GM19452 (cell line): ENCODE results near the gene NCL.
A peak's percentile ranks its signal among the peaks of the same experiment; 100 is the strongest.

Experiments
- ATAC-seq: cut with Tn5 transposase; IDR thresholded peaks from one replicate; pipeline ENCODE4 v1.9.1; 2021; ENCODE audit not compliant: unreplicated experiment

Gene NCL

GRCh38 chr2:231463698-231464575 lies at the start of gene NCL:
NCL (minus strand) TSS chr2:231464484; CDS start chr2:231464353, 131 bp downstream.
- ATAC-seq = peak; percentile 92

- no peak for ATAC-seq
These were observed 49.5 kb upstream of the NCL start for GRCh38 chr2:231513746-231514224.

DNA sequence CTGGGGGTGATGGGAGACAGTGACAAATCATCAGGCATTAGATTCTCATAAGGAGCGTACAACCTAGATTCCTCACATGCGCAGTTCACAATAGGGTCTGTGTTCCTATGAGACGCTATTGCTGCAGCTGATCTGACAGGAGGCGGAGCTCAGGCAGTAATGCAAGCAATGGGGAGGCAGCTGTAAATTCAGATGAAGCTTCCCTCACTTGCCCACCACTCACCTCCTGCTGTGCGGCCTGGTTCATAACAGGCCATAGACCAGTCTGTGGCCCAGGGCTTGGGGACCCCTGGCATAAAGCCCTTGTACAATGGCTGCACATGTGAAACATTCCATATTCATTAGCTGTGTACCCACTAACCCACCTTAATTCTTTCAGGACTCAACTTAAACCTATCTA lies 47.9 kb upstream of the NCL start:
- ATAC-seq = no peak

DNA sequence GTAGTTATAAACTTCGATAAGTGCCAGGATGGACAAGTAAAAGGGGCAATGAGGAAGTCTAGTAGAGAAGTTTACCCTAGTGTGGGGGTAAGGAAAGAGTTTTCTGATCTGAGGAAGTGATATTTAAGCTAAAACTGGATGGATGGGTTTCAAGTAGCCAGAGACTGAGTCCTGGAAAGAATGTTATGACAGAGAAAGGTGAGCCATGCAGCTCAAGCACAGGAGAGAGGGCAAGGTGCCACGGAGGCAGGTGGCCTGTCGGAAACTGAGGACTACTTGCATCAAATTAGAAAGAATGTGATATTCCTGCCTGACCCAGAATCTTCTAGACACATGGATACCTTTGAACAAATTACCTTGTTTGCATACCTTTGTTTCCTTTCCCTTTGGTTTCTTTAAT lies 39.5 kb upstream of the NCL start:
- ATAC-seq = no peak

DNA sequence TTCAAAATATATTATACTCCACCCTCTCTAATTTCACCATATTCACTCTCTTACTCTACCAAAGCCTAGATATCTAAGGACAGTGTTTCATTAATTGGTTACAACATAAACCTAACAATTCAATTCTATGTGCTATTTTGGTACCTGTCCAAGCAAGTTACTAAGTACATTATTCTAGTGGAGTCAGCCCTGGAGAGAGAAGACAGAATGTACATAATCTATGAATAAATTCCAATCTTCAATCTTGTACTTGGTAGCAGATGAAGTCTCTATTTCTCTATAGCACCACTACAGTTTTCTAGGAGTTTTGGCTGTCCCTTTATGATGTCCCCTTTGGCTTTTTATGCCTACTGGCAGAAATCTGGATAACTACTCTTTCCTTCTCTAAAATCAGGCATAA lies 38.3 kb upstream of the NCL start:
- no peak for ATAC-seq

GRCh38 chr2:231497651-231498050 lies 33.4 kb upstream of the NCL start:
- ATAC-seq = no peak

DNA sequence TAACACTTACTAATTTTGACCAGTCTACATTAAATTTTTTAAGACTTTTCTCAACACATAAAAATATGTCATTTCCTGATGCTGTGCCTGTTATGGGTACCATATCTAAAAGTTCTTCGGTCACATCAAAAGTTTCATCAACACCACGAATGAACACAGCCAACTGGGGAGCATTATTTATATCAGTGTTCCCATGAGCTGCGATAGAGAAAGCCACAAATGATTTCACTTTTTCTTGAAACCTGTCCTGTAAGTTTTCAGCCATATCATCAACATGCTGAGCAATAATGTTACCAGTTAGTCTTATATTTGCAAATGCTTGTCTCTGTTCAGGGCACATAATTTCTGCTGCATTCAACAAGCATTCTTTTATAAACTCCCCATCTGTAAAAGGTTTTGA lies 30.4 kb upstream of the NCL start:
- ATAC-seq = no peak

DNA sequence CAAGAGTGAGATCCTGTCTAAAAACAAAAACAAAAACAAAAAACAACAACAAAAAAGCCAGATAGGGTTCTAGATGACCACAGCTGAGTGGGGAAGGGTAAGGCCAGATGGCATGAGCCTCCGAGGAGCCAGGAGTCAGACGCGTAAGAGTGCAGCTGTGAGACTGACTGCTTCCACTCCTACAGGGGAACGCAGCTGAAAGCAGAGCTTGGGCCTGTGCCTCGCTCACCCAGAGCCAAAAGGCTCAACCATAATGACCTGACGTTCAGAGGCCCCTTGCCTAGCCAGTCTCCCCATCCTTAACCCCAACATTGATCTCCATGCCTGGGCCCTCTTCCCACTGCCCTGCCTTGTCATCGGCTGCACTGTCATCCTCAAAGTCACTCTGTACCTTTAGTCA lies 26.5 kb upstream of the NCL start:
- no peak for ATAC-seq

DNA sequence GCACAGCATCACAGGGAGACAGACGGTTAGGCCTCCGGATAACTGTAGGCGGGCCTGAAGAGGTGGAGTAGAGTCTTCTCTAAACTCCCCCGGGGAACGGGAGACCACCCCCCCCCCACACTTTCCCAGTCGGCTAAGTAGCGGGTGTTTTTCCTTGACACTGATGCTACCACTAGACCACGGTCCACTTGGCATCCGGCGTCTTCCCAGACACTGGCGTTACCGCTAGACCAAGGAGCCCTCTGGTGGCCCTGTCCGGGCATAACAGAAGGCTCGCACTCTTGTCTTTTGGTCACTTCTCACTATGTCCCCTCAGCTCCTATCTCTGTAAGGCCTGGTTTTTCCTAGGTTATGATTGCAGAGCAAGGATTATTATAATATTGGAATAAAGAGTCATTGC lies 25.7 kb upstream of the NCL start:
- no peak for ATAC-seq

DNA sequence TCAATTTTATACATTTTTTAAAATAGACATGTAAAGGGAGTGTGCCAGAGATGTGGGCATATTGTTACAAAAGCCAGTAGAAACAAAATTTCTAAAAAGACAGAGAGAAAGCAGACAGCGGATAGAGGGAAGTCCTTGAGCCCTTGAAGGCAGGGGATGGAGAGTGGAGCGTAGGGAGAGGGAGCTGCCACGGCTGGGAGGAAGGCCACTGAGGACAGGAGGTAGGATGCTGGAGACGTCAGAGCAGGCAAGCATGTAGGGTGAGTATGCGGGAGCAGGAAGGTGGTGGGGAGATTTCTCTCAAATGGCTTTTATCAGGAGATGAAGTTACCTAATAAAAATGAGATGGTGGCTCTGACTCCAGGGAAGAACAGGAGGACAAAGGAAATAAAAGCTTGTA lies 24.0 kb upstream of the NCL start:
- ATAC-seq = no peak

DNA sequence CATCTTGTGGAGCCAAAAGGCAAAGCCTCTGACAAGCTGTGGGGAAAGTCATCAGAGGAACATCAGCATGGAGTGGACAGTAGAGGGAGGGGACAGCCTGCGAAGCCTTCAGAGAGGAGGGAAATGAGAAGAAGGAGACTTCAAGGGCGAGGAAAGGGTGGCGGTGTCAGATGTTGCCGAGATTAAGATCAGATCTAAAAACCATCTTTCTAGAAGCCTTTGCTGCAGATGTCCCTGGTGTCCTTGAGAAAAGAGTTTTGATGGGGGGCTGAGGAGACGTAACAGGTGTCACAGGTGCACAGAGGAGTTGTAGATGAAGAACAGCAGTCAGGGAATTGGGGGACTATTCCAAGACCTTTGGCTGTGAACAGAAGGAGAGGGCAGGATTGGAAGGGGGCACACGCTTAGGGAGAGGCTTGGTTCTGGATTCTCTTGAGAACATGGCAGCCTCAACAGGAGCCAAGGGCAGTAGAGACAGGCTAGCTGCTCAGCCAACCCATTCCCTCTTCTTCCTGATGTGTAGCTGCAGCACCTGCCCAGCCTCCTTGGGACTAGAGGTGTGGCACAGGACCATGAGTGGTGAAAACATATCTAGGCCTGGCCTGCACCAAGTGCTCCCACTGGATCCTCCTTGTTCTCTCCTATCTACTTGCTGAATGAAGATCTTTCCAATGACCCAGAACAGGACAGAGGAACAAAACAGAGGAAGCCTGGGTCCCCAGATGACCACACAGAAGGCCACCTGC lies 22.7 kb upstream of the NCL start:
- ATAC-seq = no peak

- ATAC-seq = no peak
These were observed 19.4 kb upstream of the NCL start for GRCh38 chr2:231483398-231484329.

DNA sequence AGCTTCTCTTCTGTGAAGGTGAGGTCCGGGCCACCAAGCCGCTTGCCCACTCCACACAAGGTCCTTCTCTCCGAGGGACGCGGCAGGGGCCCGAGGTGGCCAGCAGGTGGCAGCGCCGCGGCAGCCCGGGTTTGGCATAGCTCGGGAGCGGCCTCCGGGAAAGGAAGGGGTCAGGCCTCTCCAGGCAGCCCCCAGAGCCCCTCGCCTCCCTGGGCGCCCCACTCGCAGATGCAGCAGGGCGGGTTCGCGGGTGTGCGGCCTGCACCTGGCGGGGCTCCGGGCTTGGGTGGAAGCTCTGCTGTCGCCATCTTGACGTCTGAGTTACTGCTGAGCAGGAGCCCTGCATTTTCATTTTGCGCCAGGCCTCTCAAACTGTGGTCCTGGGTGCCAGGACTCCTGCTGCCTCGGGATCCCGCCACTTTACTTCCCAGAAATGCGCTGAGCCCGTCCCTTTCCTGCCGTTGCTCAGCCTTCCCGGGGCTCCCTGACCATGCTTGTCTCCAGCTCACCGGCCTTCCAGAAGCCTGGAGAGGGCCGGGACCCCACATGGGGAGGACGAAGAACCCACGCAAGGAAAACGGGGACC lies 18.6 kb upstream of the NCL start:
- ATAC-seq = no peak

GRCh38 chr2:231480781-231481180 lies 16.5 kb upstream of the NCL start:
- no peak for ATAC-seq

DNA sequence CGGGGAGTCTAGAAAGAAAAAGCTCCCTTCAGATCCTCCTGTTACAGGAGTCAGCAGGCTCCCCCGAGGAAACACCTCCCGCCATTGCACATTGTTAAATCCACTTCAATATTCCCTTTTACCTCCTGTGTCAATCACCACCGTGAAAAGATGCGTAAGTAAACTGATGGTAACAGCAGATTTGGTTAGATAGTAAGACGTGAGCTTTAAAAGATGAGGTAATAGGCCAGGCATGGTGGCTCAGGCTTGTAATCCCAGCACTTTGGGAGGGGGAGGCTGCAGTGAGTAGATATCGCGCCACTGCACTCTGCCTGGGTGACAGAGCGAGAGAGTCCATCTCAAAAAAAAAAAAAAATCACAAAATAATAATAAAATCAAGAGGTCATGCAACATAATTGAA lies 15.2 kb upstream of the NCL start:
- no peak for ATAC-seq

- ATAC-seq = no peak
These were observed 12.6 kb upstream of the NCL start for GRCh38 chr2:231476920-231477319.

DNA sequence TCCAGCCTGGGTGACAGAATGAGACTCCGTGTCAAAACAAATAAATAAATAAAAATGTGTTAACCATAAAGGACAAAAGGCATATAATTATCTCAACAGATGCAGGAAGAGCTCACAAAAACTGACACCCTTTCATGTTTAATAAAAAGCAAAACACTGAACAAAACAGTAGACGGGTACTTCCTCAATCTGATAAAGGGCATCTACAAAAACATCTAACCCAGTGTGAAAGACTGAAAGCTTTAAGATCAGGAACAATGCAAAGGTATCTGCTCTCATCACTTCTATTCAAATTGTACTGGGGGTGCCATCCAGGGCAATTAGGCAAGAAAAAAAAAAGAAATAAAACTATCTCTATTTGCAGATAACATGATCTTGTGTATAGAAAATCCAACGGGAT lies 11.7 kb upstream of the NCL start:
- no peak for ATAC-seq

DNA sequence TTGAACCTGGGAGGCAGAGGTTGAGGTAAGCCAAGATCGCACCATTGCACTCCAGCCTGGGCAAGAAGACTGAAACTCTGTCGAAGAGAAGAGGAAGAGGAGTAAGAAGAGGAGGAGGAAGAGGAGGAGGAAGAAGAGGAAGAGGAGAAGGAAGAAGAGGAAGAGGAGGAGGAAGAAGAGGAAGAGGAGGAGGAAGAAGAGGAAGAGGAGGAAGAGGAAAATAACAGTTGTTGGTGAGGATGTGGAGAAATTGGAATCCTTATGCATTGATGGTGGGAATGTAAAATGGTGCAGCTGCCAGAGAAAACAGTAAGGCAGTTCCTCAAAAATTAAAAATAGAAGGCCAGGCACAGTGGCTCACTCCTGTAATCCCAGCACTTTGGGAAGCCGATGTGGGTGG lies 8.5 kb upstream of the NCL start:
- ATAC-seq = no peak

GRCh38 chr2:231470246-231470900 lies 6.1 kb upstream of the NCL start:
- ATAC-seq = no peak

DNA sequence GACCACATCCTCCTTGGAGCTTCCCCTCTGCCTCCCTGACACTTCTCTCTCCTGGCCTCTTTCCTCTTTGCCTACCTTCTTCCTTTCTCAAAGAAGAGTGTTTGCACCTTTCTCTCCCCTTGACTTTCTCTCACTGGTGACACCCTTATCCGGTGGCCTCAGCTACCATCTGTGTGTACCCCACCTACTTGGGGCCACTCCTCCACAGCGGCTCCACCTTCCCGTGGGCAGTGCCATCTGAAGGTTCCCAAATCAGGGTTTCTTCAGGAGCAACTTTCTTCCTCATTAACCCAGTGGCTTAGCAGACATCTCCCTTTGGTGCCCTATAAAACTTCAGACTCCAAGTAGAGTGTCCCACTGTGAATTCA lies 5.3 kb upstream of the NCL start:
- no peak for ATAC-seq
